ENCODE data around the gene GPR160.

Gene GPR160

DNA sequence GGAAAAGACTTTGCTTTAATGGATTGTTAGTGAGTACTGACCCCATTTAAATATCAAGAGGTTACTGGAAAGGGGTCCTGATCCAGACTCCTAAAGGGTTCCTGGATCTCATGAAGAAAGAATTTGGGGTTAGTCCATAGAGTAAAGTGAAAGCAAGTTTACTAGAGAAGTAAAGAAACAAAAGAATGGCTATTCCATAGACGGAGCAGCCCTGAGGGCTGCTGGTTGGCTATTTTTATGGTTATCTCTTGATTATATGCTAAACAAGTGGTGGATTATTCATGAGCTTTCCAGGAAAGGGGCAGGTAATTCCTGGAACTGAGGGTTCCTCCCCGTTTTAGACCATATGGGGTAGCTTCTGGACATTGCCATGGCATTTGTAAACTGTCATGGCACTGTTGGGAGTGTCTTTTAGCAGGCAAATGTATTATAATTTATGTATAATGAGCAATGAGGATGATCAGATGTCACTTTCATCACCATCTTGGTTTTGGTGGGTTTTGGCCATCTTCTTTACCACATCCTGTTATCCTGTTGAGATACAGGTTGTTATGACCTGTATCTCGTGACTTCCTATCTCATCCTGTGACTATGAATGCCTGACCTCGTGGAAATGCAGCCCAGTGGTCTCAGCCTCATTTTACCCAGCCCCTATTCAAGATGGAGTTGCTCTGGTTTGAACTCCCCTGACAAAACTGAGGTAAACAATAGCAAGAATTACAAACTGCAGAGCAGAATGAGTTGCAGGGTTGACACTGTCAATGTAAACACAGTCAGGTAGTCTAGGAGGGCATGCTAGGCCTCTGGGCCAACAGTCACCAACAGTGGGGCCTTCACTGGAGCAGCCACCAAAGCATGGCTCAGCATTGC lies 10.3 kb upstream of the GPR160 start:
- no peak for DNase-seq

DNA sequence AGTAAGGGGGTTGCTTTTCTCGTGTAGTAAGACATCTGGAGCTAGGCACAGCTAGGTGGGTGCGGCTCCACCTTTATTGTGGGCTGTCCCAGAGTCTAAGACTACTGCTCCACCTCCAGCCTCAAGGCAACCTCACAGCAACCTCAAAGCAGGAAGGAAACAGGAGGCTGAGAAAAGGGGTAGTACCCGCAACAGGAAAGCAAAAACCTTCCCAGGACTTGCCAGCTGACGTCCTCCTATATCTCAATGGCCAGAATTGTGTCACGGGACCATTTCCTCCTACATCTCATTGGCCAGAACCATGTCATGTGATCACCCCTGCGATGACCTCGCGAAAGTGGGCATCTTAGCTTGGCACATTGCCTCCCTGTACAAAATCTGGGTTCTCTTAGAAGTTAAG lies 4.3 kb upstream of the GPR160 start:
- DNase-seq: no peak

DNA sequence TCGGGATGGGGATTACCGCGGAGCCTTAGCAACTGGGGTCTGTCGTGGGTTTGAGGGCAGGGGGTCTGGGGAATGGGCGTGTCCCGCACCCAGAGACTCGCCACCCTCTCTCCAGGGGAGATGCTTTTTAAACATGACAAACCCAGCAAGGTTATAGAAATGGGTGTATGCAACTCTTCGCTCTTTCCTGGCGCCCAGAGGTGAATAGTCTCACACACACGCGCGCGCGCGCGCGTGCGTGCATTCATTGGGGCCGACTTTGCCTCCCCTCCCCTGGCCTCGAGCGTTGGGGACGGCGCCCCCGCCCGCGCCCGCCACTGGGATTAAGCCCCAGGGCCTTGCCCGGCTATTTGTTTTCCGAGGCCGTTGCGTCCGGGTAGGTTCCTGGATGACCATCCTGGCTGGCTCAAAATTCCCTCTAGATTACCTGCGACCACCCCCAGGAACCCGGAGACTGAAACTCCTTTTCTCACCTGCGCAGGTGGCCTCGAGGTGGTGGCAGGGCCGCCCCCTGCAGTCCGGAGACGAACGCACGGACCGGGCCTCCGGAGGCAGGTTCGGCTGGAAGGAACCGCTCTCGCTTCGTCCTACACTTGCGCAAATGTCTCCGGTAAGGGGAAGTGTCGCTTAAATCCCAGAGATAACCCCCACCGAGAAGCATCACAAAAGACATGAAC lies 777 bp downstream of the GPR160 start:
- DNase-seq: peak in 1 of 2 experiments; percentile 2

- no peak for DNase-seq
These were observed 2.6 kb downstream of the GPR160 start for GRCh38 chr3:170040418-170040817.

- no peak for DNase-seq
These were observed 5.7 kb downstream of the GPR160 start for GRCh38 chr3:170043506-170043905.

GRCh38 chr3:170044271-170044670 lies 6.5 kb downstream of the GPR160 start:
- DNase-seq: no peak

- no peak for DNase-seq
These were observed 7.0 kb downstream of the GPR160 start for GRCh38 chr3:170044795-170045244.

DNA sequence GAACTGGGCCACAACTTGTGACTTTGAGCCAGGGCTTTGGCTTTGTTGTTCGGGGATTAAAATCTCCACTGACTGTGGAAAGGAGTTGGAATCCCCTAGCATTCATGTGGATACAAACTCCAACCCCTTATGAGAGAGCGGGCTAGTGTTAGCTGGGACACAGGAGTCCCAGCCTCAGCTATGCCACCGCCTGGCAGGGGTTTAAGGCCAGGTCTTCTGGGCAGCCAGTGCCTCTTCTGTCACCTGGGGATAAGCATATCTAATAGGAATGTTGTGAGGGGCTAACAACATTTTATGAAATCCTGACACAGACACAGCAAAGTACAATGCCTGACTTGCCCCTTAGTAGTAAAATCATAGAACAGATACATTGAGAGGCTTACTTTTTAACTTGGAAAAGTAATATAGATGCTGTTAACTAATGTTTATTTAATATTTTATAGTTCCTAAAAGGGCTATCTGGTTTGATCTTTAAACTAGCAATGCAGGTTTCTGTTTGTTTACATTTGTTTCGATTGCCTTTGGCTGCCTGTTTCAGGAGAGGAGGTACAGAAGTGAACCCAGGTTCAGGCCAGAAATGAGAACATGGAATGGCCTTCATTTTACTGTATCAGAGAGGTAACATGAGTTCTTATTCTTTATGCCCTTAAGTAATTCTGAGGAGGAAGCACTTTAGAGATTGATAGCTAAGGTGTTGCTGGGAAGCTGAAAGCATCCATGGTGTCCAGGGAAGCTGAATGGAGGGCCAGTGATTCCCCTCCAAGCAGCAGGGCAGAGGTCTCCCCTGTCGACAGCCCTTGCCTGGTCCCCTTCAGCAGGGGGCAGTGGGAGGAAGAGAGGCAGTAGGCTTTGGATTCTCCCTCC lies 8.7 kb downstream of the GPR160 start:
- DNase-seq: no peak

- DNase-seq: no peak
These were observed 9.3 kb downstream of the GPR160 start for GRCh38 chr3:170047133-170047404.

DNA sequence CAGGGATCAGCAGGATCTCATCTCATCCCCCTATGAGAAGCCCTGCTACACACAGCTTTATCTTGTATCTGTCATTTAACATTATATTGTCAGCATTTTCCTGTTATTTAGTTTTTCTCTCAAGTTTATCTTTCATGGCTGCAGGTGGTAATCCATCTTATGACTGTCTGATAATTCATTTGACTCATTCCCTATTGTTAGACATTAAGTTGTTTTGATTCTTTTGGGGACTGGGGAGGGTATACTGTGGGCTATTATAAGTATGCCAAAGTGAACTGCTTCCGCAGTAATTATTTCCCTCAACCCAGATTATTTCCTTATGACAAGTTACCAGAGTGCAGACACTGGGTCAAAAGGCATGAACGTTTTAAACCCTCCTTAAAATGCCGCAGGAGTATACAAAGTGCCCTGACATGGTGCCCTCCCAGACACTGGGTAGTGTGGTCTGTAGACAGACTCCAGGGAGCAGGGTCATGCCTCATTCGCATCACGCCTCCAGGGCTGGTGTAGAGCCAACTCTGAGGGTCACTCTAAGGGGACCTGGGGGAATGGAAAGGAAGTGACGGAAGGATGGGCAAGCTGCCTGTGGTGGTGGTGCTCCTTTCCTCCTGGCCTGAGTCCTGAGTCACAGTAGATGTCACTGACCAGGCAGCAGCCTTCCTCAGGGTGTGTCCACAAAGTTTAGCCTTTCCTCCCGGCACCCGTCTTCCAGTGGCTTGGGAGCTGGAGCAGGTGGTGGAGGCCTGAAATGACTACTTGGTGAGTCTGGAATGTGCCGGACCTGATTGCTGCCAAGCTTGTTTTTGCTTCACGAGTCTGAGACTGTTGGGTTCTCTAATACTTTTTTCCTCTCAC lies 11.6 kb downstream of the GPR160 start:
- DNase-seq: no peak

GRCh38 chr3:170050753-170051152 lies 13.0 kb downstream of the GPR160 start:
- DNase-seq: no peak

GRCh38 chr3:170052398-170052797 lies 14.6 kb downstream of the GPR160 start:
- DNase-seq: no peak

DNA sequence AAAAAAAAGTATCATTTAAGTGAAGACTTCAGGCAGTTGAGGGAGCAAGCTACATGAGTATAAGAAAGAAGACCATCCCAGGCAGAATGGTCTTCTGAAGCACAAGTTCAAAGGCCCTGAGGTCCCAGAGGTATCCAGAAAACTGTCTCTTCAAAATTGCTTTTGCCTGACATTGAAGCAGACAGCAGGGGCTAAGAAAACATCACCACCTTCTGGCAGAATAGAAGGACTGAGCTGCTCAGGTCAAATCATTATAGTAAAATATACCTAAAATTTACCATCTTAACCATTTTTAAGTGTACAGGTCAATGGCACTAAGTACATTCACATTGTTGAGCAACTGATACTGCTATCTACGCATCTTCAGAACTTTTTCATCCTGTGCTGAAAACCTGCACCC lies 16.4 kb downstream of the GPR160 start:
- no peak for DNase-seq

GRCh38 chr3:170055209-170055608 lies 17.4 kb downstream of the GPR160 start:
- DNase-seq: no peak

DNA sequence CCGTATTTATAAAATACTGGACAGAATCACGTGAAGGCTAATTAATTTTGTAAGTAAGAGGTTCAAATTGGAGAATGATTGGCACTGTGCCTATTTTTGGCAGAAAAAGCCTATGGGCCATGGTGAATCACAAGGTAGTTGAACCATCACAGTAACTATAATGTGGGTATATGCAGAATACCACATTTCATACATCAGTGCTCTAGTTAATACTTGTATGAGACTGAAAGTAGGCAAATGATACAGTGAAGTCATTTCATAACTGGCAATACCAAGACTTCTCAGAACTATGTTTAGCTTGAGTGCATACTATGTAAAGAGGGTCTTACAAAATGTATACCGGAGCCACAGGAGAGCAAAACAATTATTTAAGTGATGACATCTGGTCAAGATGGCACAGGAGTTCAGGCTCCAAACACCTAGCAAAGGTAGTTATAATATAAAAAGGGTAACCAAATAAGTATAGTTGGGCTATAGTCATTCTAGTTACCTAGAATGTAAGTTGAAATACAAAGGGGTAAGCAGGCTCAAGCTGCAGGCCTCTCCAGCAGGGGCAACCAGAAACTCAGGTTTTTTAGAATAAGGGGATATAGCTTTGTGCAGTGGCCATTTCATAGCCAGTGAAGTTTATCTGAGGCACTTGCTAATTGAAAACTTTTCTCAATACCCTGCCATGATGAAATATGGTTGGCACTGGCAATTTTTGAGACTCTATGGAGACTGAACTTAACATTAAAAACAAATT lies 19.1 kb downstream of the GPR160 start:
- no peak for DNase-seq

GRCh38 chr3:170057550-170057949 lies 19.8 kb downstream of the GPR160 start:
- DNase-seq: no peak

DNA sequence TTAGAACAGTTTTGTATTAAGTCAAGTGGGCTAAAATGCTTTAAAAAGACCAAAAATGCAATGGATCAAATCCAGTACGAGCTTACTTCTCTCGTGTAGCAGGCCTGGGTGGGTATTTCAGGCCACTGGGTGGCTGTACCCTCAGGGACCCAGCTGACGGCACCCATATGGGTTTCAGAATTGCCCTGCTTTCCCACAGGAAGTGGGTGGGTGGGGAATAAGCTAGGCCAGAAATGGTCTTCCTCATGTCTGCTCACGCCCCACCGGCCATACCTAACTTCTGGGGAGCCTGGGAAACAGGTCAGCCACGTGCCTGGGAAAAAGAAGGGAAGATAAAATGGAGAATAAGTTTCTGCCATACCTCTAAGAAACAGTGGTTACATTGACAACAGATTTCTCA lies 20.3 kb downstream of the GPR160 start:
- no peak for DNase-seq

DNA sequence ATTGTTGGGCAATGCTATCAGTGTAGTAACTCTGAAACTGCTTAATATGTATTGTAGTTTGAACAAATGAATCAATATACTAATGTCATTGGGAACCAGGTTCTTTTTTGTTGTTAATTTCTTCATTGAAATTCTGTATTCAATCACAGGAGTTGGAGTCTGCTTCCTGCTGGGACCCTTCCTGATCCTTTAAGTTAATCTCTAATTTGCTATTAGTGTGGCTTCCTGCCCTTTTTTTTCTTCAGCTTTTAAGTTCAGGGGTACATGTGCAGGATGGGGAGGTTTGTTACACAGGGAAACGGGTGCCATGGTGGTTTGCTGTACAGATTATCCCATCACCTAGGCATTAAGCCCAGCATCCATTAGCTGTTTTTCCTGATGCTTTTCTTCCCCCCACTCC lies 21.7 kb downstream of the GPR160 start:
- no peak for DNase-seq

DNA sequence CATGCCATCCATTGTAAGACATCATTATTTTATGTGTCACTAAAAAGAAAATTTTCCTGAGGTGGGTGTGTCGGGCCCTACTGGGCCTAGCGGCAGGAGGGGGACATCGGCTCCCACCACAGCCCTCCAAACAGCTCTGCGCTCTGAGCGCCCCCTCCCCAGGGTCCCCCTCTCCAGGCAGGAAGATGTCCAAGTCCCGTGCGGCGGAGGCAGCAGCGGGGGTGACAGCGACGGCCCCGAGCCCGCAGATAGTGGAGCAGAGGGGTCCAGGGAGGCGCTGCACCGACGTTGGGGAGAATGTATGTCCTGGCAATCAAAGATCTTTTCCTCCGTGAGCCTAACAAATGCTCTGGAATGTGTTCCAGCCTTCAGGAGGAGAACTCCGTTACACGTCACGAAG lies 24.3 kb downstream of the GPR160 start:
- DNase-seq: no peak

GRCh38 chr3:170062769-170063168 lies 25.0 kb downstream of the GPR160 start:
- no peak for DNase-seq

- DNase-seq: no peak
These were observed 25.9 kb downstream of the GPR160 start for GRCh38 chr3:170063691-170064090.

GRCh38 chr3:170064108-170064507 lies 26.3 kb downstream of the GPR160 start:
- DNase-seq: no peak
